IMR-90 (cell line): Measurements from ENCODE around the gene SPEG. TPM values are rescaled to one million over a fixed set of nuclear protein-coding genes. Genes with fewer than 3 reads are reported as not detected.

Experiments used
- ATAC-seq: fragments of 200-7000 bp; cut with Tn5 transposase; 2 replicates; pipeline ENCODE4 v1.9.1; 2020; ENCODE audit warnings: low read depth, mild to moderate bottlenecking, moderate library complexity
- BruUV-seq: library from RNA; stranded (reverse); fragments of 400-500 nt; replicated peaks from 2 replicates; lab custom pipeline; 2021; lab: Mats Ljungman, UMichigan
- CTCF ChIA-PET: fragments of 300-600 bp; formaldehyde crosslinking; extraction: SDS; loops from one replicate; lab custom pipeline; 2021; ENCODE audit warnings: antibody characterized with exemption; lab: Yijun Ruan, JAX
- POLR2A ChIA-PET: fragments of 300-600 bp; sonication (Branson Sonifier 250); formaldehyde crosslinking; loops from one replicate; lab custom pipeline; 2022; ENCODE audit warnings: antibody characterized with exemption; ENCODE audit not compliant: unreplicated experiment; lab: Charles Lee
- DNase-seq: peaks from one replicate; pipeline ENCODE4 v3.0.0; 2013
- H2AFZ ChIP-seq: replicated peaks from 2 replicates; pipeline ENCODE3; 2013; ENCODE audit warnings: low read length, mild to moderate bottlenecking; ENCODE audit not compliant: poor library complexity
- H2AK5ac ChIP-seq: 2 replicates; pipeline ENCODE4 v1.6.1; 2013; ENCODE audit warnings: low read depth, low read length, inconsistent platforms
- H2AK9ac ChIP-seq: replicated peaks from 2 replicates; pipeline ENCODE3; 2013; ENCODE audit warnings: mild to moderate bottlenecking, low read depth, low read length, moderate library complexity; ENCODE audit not compliant: poor library complexity
- H2BK120ac ChIP-seq: 2 replicates; pipeline ENCODE4 v1.6.1; 2013; ENCODE audit warnings: low read depth, low read length, inconsistent platforms
- H2BK15ac ChIP-seq: 3 replicates; pipeline ENCODE4 v1.6.1; 2013; ENCODE audit warnings: low read depth, low read length, inconsistent platforms
- H2BK20ac ChIP-seq: 2 replicates; pipeline ENCODE4 v1.6.1; 2013; ENCODE audit warnings: low read depth, mild to moderate bottlenecking, inconsistent platforms, low read length, moderate library complexity
- H2BK5ac ChIP-seq: 2 replicates; pipeline ENCODE4 v1.6.1; 2013; ENCODE audit warnings: mild to moderate bottlenecking, low read depth, low read length, inconsistent platforms; ENCODE audit not compliant: poor library complexity, severe bottlenecking
- H3K14ac ChIP-seq: replicated peaks from 2 replicates; pipeline ENCODE4 v1.6.1; 2013; ENCODE audit warnings: low read depth, low read length, inconsistent platforms
- H3K18ac ChIP-seq: 2 replicates; pipeline ENCODE4 v1.6.1; 2013; ENCODE audit warnings: low read depth, low read length, control low read depth
- H3K23ac ChIP-seq: 2 replicates; pipeline ENCODE4 v1.6.1; 2013; ENCODE audit warnings: low read depth, low read length, inconsistent platforms
- H3K27ac ChIP-seq: 2 replicates; pipeline ENCODE4 v1.5.1; 2013; ENCODE audit warnings: mild to moderate bottlenecking, control low read depth, low read length; ENCODE audit not compliant: insufficient read depth
- H3K27me3 ChIP-seq: 2 replicates; pipeline ENCODE4 v1.6.1; 2013; ENCODE audit warnings: low read length; ENCODE audit not compliant: control insufficient read depth, insufficient read depth
- H3K36me3 ChIP-seq: 2 replicates; pipeline ENCODE4 v1.6.1; 2013; ENCODE audit warnings: low read length, mixed read lengths; ENCODE audit not compliant: control insufficient read depth, insufficient read depth
- H3K4ac ChIP-seq: 2 replicates; pipeline ENCODE4 v1.6.1; 2013; ENCODE audit warnings: low read depth, low read length, inconsistent platforms
- H3K4me1 ChIP-seq: 2 replicates; pipeline ENCODE4 v1.6.1; 2013; ENCODE audit warnings: low read length, mixed read lengths; ENCODE audit not compliant: control insufficient read depth, insufficient read depth
- H3K4me2 ChIP-seq: 2 replicates; pipeline ENCODE4 v1.6.1; 2013; ENCODE audit warnings: low read depth, mild to moderate bottlenecking, control low read depth, low read length, moderate library complexity
- H3K4me3 ChIP-seq: 2 replicates; pipeline ENCODE4 v1.5.1; 2013; ENCODE audit warnings: low read depth, mild to moderate bottlenecking, control low read depth, low read length, moderate library complexity; ENCODE audit not compliant: insufficient read depth
- H3K56ac ChIP-seq: 2 replicates; pipeline ENCODE4 v1.6.1; 2013; ENCODE audit warnings: low read length, inconsistent platforms; ENCODE audit not compliant: insufficient read depth; ENCODE audit errors: extremely low read depth
- H3K79me1 ChIP-seq, 2 experiments: 2 replicates each; pipeline ENCODE4 v1.6.1; 2013; ENCODE audit warnings: low read length in 2 of 2, inconsistent platforms in 1 of 2, low read depth in 1 of 2
- H3K9ac ChIP-seq: 2 replicates; pipeline ENCODE4 v1.6.1; 2013; ENCODE audit warnings: low read depth, low read length, control low read depth
- H3K9me1 ChIP-seq: 2 replicates; pipeline ENCODE4 v1.6.1; 2013; ENCODE audit warnings: low read length, inconsistent platforms; ENCODE audit not compliant: insufficient read depth
- H3K9me3 ChIP-seq: 2 replicates; pipeline ENCODE4 v1.6.1; 2013; ENCODE audit warnings: low read length; ENCODE audit not compliant: control insufficient read depth, insufficient read depth
- H4K20me1 ChIP-seq: 2 replicates; pipeline ENCODE4 v1.6.1; 2013; ENCODE audit warnings: low read length, inconsistent platforms; ENCODE audit not compliant: insufficient read depth
- H4K5ac ChIP-seq: 2 replicates; pipeline ENCODE4 v1.6.1; 2013; ENCODE audit warnings: mild to moderate bottlenecking, low read depth, low read length, control low read depth
- H4K8ac ChIP-seq, 2 experiments: 2 replicates each; pipeline ENCODE4 v1.6.1; 2013; ENCODE audit warnings: low read depth in 2 of 2, low read length in 2 of 2, control low read depth in 1 of 2, inconsistent platforms in 1 of 2
- H4K91ac ChIP-seq: 2 replicates; pipeline ENCODE4 v1.6.1; 2013; ENCODE audit warnings: low read depth, low read length, inconsistent platforms; ENCODE audit not compliant: insufficient read depth
- CEBPB ChIP-seq: IDR thresholded peaks from 2 replicates; pipeline ENCODE4 v1.6.1; 2012; ENCODE audit warnings: low read depth, low read length, improper control_type of control experiment
- MAFK ChIP-seq: IDR thresholded peaks from 2 replicates; pipeline ENCODE4 v1.6.1; 2012; ENCODE audit warnings: low read depth, low read length, improper control_type of control experiment
- SMC3 ChIP-seq: fragments of 150-350 bp; IDR thresholded peaks from 2 replicates; pipeline ENCODE4 v1.6.1; 2016; ENCODE audit warnings: low read depth, mild to moderate bottlenecking, antibody characterized with exemption, low read length, moderate library complexity
- WGBS, 2 experiments: methylation state at CpG; one replicate each; pipeline versions ENCODE4 v1.1.5 to v1.1.7; 2013; ENCODE audit warnings: missing lambda C conversion rate in 2 of 2; ENCODE audit not compliant: insufficient read length in 1 of 2; ENCODE audit errors: extremely low coverage in 2 of 2; 5-methylcytosine and 5-hydroxymethylcytosine counted together
- dilution Hi-C: fragments of 300-500 bp; cut with HindIII; formaldehyde crosslinking; loops from one replicate; pipeline ENCODE4 v1.14.3; 2018; ENCODE audit warnings: low sequenced_read_pairs; ENCODE audit not compliant: unreplicated experiment
- in situ Hi-C: fragments of 300-500 bp; cut with MboI; formaldehyde crosslinking; loops from 3 replicates; pipeline ENCODE4 v1.14.3; 2019; ENCODE audit warnings: low sequenced_read_pairs, inconsistent platforms, mixed read lengths
- intact Hi-C: fragments of 100-400 bp; cut with micrococcal nuclease; formaldehyde crosslinking; loops from 2 replicates; pipeline ENCODE4 v1.10.0; 2022
- polyA plus RNA-seq, 3 experiments: library from polyadenylated mRNA; depleted of rRNA; stranded (reverse); fragments of >200 nt; gene quantifications; 2 replicates each; pipeline ENCODE4 v1.2.3, GENCODE V29; 2012; ENCODE audit warnings: low replicate concordance in 1 of 3
- total RNA-seq: library from RNA; depleted of rRNA; stranded (reverse); fragments of >200 nt; gene quantifications from 2 replicates; pipeline ENCODE4 v1.2.3, GENCODE V29; 2012
- TF ChIP-seq, protein P1 (sequence below): fragments of 150-350 bp; IDR thresholded peaks from 2 replicates; pipeline ENCODE4 v1.6.1; 2016; ENCODE audit warnings: low read depth, mild to moderate bottlenecking, low read length, moderate library complexity, borderline replicate concordance

Gene SPEG
- total and polyA plus RNA-seq, 2 of the 4 experiments (the other 2 are of a cell fraction), result 6.8 to 81.6 TPM

DNA sequence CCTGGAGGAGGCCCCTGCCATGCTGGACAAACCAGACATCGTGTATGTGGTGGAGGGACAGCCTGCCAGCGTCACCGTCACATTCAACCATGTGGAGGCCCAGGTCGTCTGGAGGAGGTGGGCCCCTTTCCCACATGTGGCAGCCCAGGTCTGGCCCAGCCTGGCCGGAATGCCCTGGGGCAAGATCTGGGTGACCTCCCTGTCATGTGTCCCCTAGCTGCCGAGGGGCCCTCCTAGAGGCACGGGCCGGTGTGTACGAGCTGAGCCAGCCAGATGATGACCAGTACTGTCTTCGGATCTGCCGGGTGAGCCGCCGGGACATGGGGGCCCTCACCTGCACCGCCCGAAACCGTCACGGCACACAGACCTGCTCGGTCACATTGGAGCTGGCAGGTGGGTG is 38.9 kb downstream of the SPEG start:
- ChIA-PET CTCF (interaction anchor here (1.2 kb wide), 1 partner anchor 56 kb away, joined by 4 read pairs; no protein-coding TSS in a partner anchor), POLR2A (interaction anchor here (1.0 kb wide), 1 partner anchor 25 kb away, joined by 3 read pairs; the partner anchor contains the start of gene GMPPA)
- no peak overlapping the region for H4K8ac ChIP-seq
- peak overlapping the region; percentile 79 for H2AK9ac ChIP-seq
- no peak overlapping the region for H2BK20ac ChIP-seq
- no peak overlapping the region for H3K9ac ChIP-seq
- no peak overlapping the region for H2AK5ac ChIP-seq
- no peaks in the 10 kb centered on the region for H3K27me3 ChIP-seq
- peaks cover 15% of the 10 kb centered on the region for H3K4me1 ChIP-seq
- in situ Hi-C loops, result no loop called here
- ATAC-seq, result no peak
- no peak overlapping the region for H3K23ac ChIP-seq
- no peak overlapping the region for H2BK5ac ChIP-seq
- H2AFZ ChIP-seq, result no peak overlapping the region
- no TSS peak for BruUV-seq
- dilution Hi-C loops, result no loop called here
- H3K9me1 ChIP-seq, result no peaks in the 10 kb centered on the region
- peaks cover 53% of the 10 kb centered on the region; the same call in 1 of the 2 replicates for H3K36me3 ChIP-seq
- DNase-seq, result no peak
- H4K20me1 ChIP-seq, result no peaks in the 10 kb centered on the region; the same call in 1 of the 2 replicates
- H3K14ac ChIP-seq, result no peak overlapping the region
- H3K4ac ChIP-seq, result no peak overlapping the region
- no peak overlapping the region for H3K56ac ChIP-seq
- no peak overlapping the region for H4K91ac ChIP-seq
- H3K4me3 ChIP-seq, result no peak overlapping the region
- H2BK15ac ChIP-seq, result no peak overlapping the region
- H3K4me2 ChIP-seq, result no peak overlapping the region
- H3K9me3 ChIP-seq, result no peaks in the 10 kb centered on the region
- H3K27ac ChIP-seq, result no peak overlapping the region
- no peak overlapping the region for H4K5ac ChIP-seq
- H3K18ac ChIP-seq, result no peak overlapping the region
- intact Hi-C loops, result no loop called here
- H3K79me1 ChIP-seq, result no peaks in the 10 kb centered on the region; a peak in 1 of 4 replicates
- H2BK120ac ChIP-seq, result no peak overlapping the region
- 82% methylated on average over 13 of the region's 18 CpGs; no CpG with 5 or more reads in 1 of the 2 experiments for WGBS, 2 experiments
- TF ChIP-seq CEBPB (no peak), SMC3 (no peak), MAFK (no peak)
- TF ChIP-seq, protein P1, sequence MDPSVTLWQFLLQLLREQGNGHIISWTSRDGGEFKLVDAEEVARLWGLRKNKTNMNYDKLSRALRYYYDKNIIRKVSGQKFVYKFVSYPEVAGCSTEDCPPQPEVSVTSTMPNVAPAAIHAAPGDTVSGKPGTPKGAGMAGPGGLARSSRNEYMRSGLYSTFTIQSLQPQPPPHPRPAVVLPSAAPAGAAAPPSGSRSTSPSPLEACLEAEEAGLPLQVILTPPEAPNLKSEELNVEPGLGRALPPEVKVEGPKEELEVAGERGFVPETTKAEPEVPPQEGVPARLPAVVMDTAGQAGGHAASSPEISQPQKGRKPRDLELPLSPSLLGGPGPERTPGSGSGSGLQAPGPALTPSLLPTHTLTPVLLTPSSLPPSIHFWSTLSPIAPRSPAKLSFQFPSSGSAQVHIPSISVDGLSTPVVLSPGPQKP, result no peak
